Medulla oblongata (tissue), 1 donor: ENCODE data around the gene SERPINA4.

Experiments
- DNase-seq: peaks from one replicate; pipeline ENCODE4 v3.0.0-alpha.2; 2015; ENCODE audit errors: extremely low spot score

SERPINA4 gene

GRCh38 chr14:94615823-94616570 is 54.8 kb downstream of the SERPINA4 start:
- no peak for DNase-seq

- DNase-seq, result no peak
These were observed 56.2 kb downstream of the SERPINA4 start for GRCh38 chr14:94617366-94617941.

- no peak for DNase-seq
These were observed 57.0 kb downstream of the SERPINA4 start for GRCh38 chr14:94617988-94618822.

GRCh38 chr14:94619297-94619696 is 58.1 kb downstream of the SERPINA4 start:
- no peak for DNase-seq
